KBM-7 (cell line): Measurements from ENCODE around the gene OSBP2.

Experiments
- DNase-seq: peaks from one replicate; pipeline ENCODE4 v3.0.0-alpha.2; 2015
- in situ Hi-C: fragments of 300-500 bp; cut with MboI; formaldehyde crosslinking; loops from 2 replicates; pipeline ENCODE4 v1.14.3; 2020; ENCODE audit warnings: low sequenced_read_pairs, low pct_unique_long_range_greater_than_20kb, mixed read lengths

Gene OSBP2

GRCh38 chr22:30872285-30873041, 177.8 kb downstream of the OSBP2 start:
- in situ Hi-C loops: no loop called here
- no peak for DNase-seq

- in situ Hi-C loops: no loop called here
- DNase-seq: no peak
Observed at GRCh38 chr22:30873086-30873650, 178.5 kb downstream of the OSBP2 start.

GRCh38 chr22:30873661-30874060, 179.0 kb downstream of the OSBP2 start:
- in situ Hi-C loops: no loop called here

GRCh38 chr22:30874431-30875370, 180.0 kb downstream of the OSBP2 start:
- in situ Hi-C loops: no loop called here
- DNase-seq: no peak

More at GRCh38 chr22:30873661-30874060, 179.0 kb downstream of the OSBP2 start:
- DNase-seq: no peak

GRCh38 chr22:30875481-30876215, 181.0 kb downstream of the OSBP2 start:
- no peak for DNase-seq
- in situ Hi-C loops: no loop called here

GRCh38 chr22:30876221-30876751, 181.6 kb downstream of the OSBP2 start:
- in situ Hi-C loops: no loop called here
- DNase-seq: no peak

GRCh38 chr22:30876915-30877553, 182.4 kb downstream of the OSBP2 start:
- in situ Hi-C loops: no loop called here
- DNase-seq: no peak

GRCh38 chr22:30877662-30878515, 183.2 kb downstream of the OSBP2 start:
- in situ Hi-C loops: no loop called here
- no peak for DNase-seq

- no peak for DNase-seq
- in situ Hi-C loops: no loop called here
Observed at GRCh38 chr22:30878516-30879414, 184.1 kb downstream of the OSBP2 start.

GRCh38 chr22:30879415-30879797, 184.7 kb downstream of the OSBP2 start:
- no peak for DNase-seq
- in situ Hi-C loops: no loop called here

- in situ Hi-C loops: no loop called here
- DNase-seq: no peak
Observed at GRCh38 chr22:30880181-30880601, 185.5 kb downstream of the OSBP2 start.

- DNase-seq: no peak
- in situ Hi-C loops: no loop called here
Observed at GRCh38 chr22:30880847-30881246, 186.2 kb downstream of the OSBP2 start.

GRCh38 chr22:30881361-30882183, 186.9 kb downstream of the OSBP2 start:
- DNase-seq: no peak
- in situ Hi-C loops: no loop called here

- no peak for DNase-seq
- in situ Hi-C loops: no loop called here
Observed at GRCh38 chr22:30882184-30882717, 187.6 kb downstream of the OSBP2 start.

- in situ Hi-C loops: no loop called here
- no peak for DNase-seq
Observed at GRCh38 chr22:30882974-30883533, 188.4 kb downstream of the OSBP2 start.
